ENCODE measurements around the gene WLS. TPM values are rescaled to one million over a fixed set of nuclear protein-coding genes. Genes with fewer than 3 reads are reported as not detected.
A peak's percentile ranks its signal among the peaks of the same experiment; 100 is the strongest.

WLS gene
- total and polyA plus RNA-seq, 10 of the 15 experiments (the other 5 are each of a cell fraction or from before 2014, with no cell fraction given): 0.04 to 0.36 TPM; not detected in 8

DNA sequence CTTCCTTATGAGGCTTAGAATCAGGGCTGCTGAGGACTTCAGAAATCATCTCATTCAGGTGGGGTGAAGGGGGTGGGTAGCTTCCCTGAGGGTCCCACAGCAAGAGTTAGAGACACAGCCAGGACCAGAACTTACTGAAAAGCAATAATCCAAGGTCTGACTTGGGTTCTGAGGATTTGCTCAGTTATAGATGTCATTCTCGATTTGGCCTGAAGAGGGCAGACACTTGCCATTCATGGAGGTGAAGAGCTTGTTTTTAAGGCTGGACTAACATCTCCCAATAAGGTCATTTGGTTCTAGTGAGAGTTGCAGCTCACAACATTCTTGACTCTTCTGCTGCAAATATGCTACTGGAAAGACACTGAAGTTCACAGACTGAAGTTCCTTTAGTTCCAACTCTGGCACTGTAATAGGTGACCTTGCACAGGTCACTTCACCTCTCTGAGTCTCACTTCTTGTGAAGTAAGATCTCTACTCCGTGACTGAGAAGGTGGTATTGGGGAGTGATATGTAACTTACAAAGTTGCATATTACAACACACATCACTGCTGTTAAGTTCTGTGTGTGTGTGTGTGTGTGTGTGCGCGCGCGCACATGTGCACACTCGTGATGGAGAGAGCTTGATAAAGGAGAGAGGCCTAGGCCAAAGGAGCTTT is 112.1 kb downstream of the WLS start:
- ChIA-PET RAD21 (ENCODE audit: unreplicated experiment) (interaction anchor here (0.6 to 7.7 kb wide), 37 partner anchors 10 to 1618 kb away, joined by 3 to 125 read pairs (median 3); no protein-coding TSS in a partner anchor), SMC1A (ENCODE audit: uncharacterized antibody, unreplicated experiment) (interaction anchor here (0.6 to 6.9 kb wide), 46 partner anchors 10 to 1619 kb away, joined by 3 to 83 read pairs (median 4); no protein-coding TSS in a partner anchor), POLR2A (no interaction called here), CTCF (interaction anchor here (0.6 to 5.1 kb wide), 65 partner anchors 10 to 1619 kb away, joined by 3 to 178 read pairs (median 4); no protein-coding TSS in a partner anchor)
- no peak overlapping the region for H3K9ac ChIP-seq (ENCODE audit: control insufficient read depth, insufficient read depth, low read length)
- no peaks in the 10 kb centered on the region for H3K27me3 ChIP-seq (replicated peaks in 1 of 2; ENCODE audit: control insufficient read depth in 2 of 2, insufficient read depth in 2 of 2, low read length in 1 of 2)
- H3K27ac ChIP-seq (ENCODE audit: control insufficient read depth, insufficient read depth): no peak overlapping the region
- ATAC-seq: peak; percentile 81
- no TSS peak for BruUV-seq (replicated peaks)
- 45% methylated on average over 7 of the region's 7 CpGs for WGBS (ENCODE audit: insufficient coverage, insufficient replicate concordance, low lambda C conversion rate, missing lambda C conversion rate)
- intact Hi-C loops (cut with micrococcal nuclease; ENCODE audit: unreplicated experiment) (loop anchor here (1.0 to 5.0 kb wide), 4 partner anchors 92 to 226 kb away; no protein-coding TSS in a partner anchor), in situ Hi-C loops (cut with MboI) (loop anchor here (5.0 kb wide), 2 partner anchors 222 to 322 kb away; no protein-coding TSS in a partner anchor)
- H4K20me1 ChIP-seq (ENCODE audit: control insufficient read depth, insufficient read depth): no peaks in the 10 kb centered on the region
- H2AFZ ChIP-seq (ENCODE audit: control insufficient read depth, low read depth, low read length): no peak overlapping the region
- no peaks in the 10 kb centered on the region for H3K36me3 ChIP-seq (ENCODE audit: control insufficient read depth in 2 of 2, insufficient read depth in 2 of 2, low read length in 1 of 2)
- peak; percentile 97 for FAIRE-seq
- H3K4me3 ChIP-seq: no peak overlapping the region
- no peaks in the 10 kb centered on the region for H3K79me2 ChIP-seq (ENCODE audit: control insufficient read depth, insufficient read depth, low read length)
- H3K4me1 ChIP-seq (ENCODE audit: control insufficient read depth, insufficient read depth, low read length): no peaks in the 10 kb centered on the region
- DNase-seq (ENCODE audit: low read depth, low spot score): peak; percentile 24
- H3K4me2 ChIP-seq (ENCODE audit: control insufficient read depth, insufficient read depth): no peak overlapping the region
- H3K9me3 ChIP-seq (replicated peaks; ENCODE audit: control insufficient read depth, insufficient read depth, low read length): no peaks in the 10 kb centered on the region
- TF ChIP-seq BCL11A (IDR thresholded peaks at IDR 0.05; ENCODE audit: low read depth, low read length) (no peak), ZZZ3 (IDR thresholded peaks at IDR 0.05; ENCODE audit: control insufficient read depth, insufficient read length, low read depth) (no peak), ASH2L (IDR thresholded peaks at IDR 0.05; ENCODE audit: borderline replicate concordance, low read depth) (no peak), SMC3 (IDR thresholded peaks at IDR 0.05; ENCODE audit: borderline replicate concordance, low read length) (peak; percentile 82), TAF1 (IDR thresholded peaks at IDR 0.05; ENCODE audit: borderline replicate concordance, low read depth, low read length) (no peak), ZNF24 (IDR thresholded peaks at IDR 0.05) (no peak), ZNF274 (IDR thresholded peaks at IDR 0.05; ENCODE audit: insufficient read depth, insufficient read length) (no peak), YY1 (IDR thresholded peaks at IDR 0.05; ENCODE audit: low read depth, low read length) (0 out of 2 replicates have a peak, but pooled peaks have one; percentile 37), NR2C1 (IDR thresholded peaks at IDR 0.05) (no peak), SREBF2 (IDR thresholded peaks at IDR 0.05; ENCODE audit: low read length) (no peak), SRF (IDR thresholded peaks at IDR 0.05; ENCODE audit: low read depth in 2 of 2, low read length in 2 of 2) (0 out of 4 replicates have a peak, but pooled peaks of 1 of the 2 experiments have one; percentile 49), IKZF2 (IDR thresholded peaks at IDR 0.05) (no peak), MYB (IDR thresholded peaks at IDR 0.05; ENCODE audit: borderline replicate concordance, low read depth, low read length) (no peak), ETV6 (conservative IDR thresholded peaks at IDR 0.05 in 1 of 2, IDR thresholded peaks at IDR 0.05 in 1 of 2; ENCODE audit: borderline replicate concordance in 1 of 2, low read depth in 1 of 2) (no peak), RAD21 (IDR thresholded peaks at IDR 0.05; ENCODE audit: insufficient read depth, low read depth, low read length) (peak; percentile 91), TCF3 (IDR thresholded peaks at IDR 0.05; ENCODE audit: borderline replicate concordance, insufficient read depth, low read depth, low read length) (no peak), IKZF1 (conservative IDR thresholded peaks at IDR 0.05) (no peak), ZNF217 (IDR thresholded peaks at IDR 0.05) (no peak)
- TF ChIP-seq, protein P1, sequence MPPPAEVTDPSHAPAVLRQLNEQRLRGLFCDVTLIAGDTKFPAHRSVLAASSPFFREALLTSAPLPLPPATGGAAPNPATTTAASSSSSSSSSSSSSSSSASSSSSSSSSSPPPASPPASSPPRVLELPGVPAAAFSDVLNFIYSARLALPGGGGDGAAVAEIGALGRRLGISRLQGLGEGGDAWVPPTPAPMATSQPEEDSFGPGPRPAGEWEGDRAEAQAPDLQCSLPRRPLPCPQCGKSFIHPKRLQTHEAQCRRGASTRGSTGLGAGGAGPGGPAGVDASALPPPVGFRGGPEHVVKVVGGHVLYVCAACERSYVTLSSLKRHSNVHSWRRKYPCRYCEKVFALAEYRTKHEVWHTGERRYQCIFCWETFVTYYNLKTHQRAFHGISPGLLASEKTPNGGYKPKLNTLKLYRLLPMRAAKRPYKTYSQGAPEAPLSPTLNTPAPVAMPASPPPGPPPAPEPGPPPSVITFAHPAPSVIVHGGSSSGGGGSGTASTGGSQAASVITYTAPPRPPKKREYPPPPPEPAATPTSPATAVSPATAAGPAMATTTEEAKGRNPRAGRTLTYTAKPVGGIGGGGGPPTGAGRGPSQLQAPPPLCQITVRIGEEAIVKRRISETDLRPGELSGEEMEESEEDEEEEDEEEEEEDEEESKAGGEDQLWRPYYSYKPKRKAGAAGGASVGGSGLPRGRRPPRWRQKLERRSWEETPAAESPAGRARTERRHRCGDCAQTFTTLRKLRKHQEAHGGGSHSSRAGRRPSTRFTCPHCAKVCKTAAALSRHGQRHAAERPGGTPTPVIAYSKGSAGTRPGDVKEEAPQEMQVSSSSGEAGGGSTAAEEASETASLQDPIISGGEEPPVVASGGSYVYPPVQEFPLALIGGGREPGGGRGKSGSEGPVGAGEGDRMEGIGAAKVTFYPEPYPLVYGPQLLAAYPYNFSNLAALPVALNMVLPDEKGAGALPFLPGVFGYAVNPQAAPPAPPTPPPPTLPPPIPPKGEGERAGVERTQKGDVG (CRISPR knock-in tag; IDR thresholded peaks at IDR 0.05): no peak

All from GM12878 (cell line).